ENCODE data around the gene SFXN2. TPM values are rescaled to one million over a fixed set of nuclear protein-coding genes. Genes with fewer than 3 reads are reported as not detected.
A peak's percentile ranks its signal among the peaks of the same experiment; 100 is the strongest.

Gene SFXN2
- total RNA-seq, 1 donor from 2014 or later: 9.1 TPM

GRCh38 chr10:102770792-102771191, 56.4 kb downstream of the SFXN2 start:
- Mint-ChIP-seq H3K9me3 (ENCODE audit: unreplicated experiment) (no peaks in the 10 kb centered on the region), H3K4me1 (ENCODE audit: low read depth, unreplicated experiment) (peaks cover 61% of the 10 kb centered on the region), H3K36me3 (ENCODE audit: low read depth, unreplicated experiment) (peaks cover 2% of the 10 kb centered on the region), H3K4me3 (ENCODE audit: unreplicated experiment) (peak overlapping the region; percentile 34), H3K27ac (ENCODE audit: unreplicated experiment) (peak overlapping the region; percentile 50), H3K27me3 (ENCODE audit: low read depth, unreplicated experiment) (no peaks in the 10 kb centered on the region)
- Histone ChIP-seq H3K79me2 (ENCODE audit: insufficient read depth, low read length) (peaks cover 44% of the 10 kb centered on the region), H3K9ac (ENCODE audit: low read length) (no peak overlapping the region), H3K27me3 (ENCODE audit: insufficient read depth, low read length) (no peaks in the 10 kb centered on the region), H2AFZ (ENCODE audit: low read depth, low read length) (no peak overlapping the region), H3K4me2 (ENCODE audit: low read length) (no peak overlapping the region), H3K36me3 (ENCODE audit: insufficient read depth, low read length) (no peaks in the 10 kb centered on the region), H4K20me1 (ENCODE audit: insufficient read depth, low read length) (peaks cover 32% of the 10 kb centered on the region), H3K4me1 (ENCODE audit: insufficient read depth, low read length) (peaks cover 35% of the 10 kb centered on the region), H3K4me3 (ENCODE audit: insufficient read depth, low read depth, low read length) (no peak overlapping the region), H3K27ac (ENCODE audit: low read depth, low read length) (no peak overlapping the region), H3K9me3 (ENCODE audit: insufficient read depth, low read depth, low read length) (no peaks in the 10 kb centered on the region)
- FAIRE-seq: no peak
- TF ChIP-seq EZH2 (IDR thresholded peaks at IDR 0.05; ENCODE audit: insufficient read depth, low read length): no peak
- TF ChIP-seq CTCF (IDR thresholded peaks at IDR 0.05; ENCODE audit: insufficient read depth, low read depth, low read length): no peak
- no peak for DNase-seq (ENCODE audit: low read depth)

DNA sequence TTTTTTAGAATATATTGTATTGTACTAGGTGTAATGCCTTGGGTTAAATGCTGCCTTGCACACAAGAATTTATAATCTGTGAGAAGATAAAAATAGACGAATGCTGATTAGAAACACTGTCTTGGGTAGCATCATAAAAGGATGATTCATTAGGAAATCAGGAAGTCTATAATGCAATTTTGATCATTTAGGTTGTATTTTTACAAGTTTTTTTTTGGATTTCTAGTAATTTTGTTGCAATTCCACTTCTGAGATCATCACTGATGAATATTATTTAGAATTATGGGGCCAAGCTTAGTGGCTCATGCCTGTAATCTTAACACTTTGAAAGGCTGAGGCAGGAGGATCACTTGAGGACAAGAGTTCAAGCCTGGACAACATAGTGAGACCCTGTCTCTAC, 58.9 kb downstream of the SFXN2 start:
- Histone ChIP-seq H3K27me3 (ENCODE audit: insufficient read depth, low read length) (no peaks in the 10 kb centered on the region), H2AFZ (ENCODE audit: low read depth, low read length) (no peak overlapping the region), H3K9ac (ENCODE audit: low read length) (no peak overlapping the region), H3K4me3 (ENCODE audit: insufficient read depth, low read depth, low read length) (no peak overlapping the region), H4K20me1 (ENCODE audit: insufficient read depth, low read length) (peaks cover 22% of the 10 kb centered on the region), H3K27ac (ENCODE audit: low read depth, low read length) (peak overlapping the region; percentile 43), H3K9me3 (ENCODE audit: insufficient read depth, low read depth, low read length) (no peaks in the 10 kb centered on the region), H3K4me1 (ENCODE audit: insufficient read depth, low read length) (peaks cover 53% of the 10 kb centered on the region), H3K36me3 (ENCODE audit: insufficient read depth, low read length) (no peaks in the 10 kb centered on the region), H3K4me2 (ENCODE audit: low read length) (peak overlapping the region; percentile 2), H3K79me2 (ENCODE audit: insufficient read depth, low read length) (peaks cover 51% of the 10 kb centered on the region)
- TF ChIP-seq CTCF (IDR thresholded peaks at IDR 0.05; ENCODE audit: insufficient read depth, low read depth, low read length) (no peak), EZH2 (IDR thresholded peaks at IDR 0.05; ENCODE audit: insufficient read depth, low read length) (no peak)
- H3K9me3 Mint-ChIP-seq (ENCODE audit: unreplicated experiment): no peaks in the 10 kb centered on the region
- no peak overlapping the region for H3K4me3 Mint-ChIP-seq (ENCODE audit: unreplicated experiment)
- FAIRE-seq (no peak), DNase-seq (ENCODE audit: low read depth) (no peak)
- H3K27ac Mint-ChIP-seq (ENCODE audit: unreplicated experiment): peak overlapping the region; percentile 96
- no peaks in the 10 kb centered on the region for H3K27me3 Mint-ChIP-seq (ENCODE audit: low read depth, unreplicated experiment)
- H3K4me1 Mint-ChIP-seq (ENCODE audit: low read depth, unreplicated experiment): peaks cover 53% of the 10 kb centered on the region
- peaks cover 2% of the 10 kb centered on the region for H3K36me3 Mint-ChIP-seq (ENCODE audit: low read depth, unreplicated experiment)

- DNase-seq (ENCODE audit: low read depth) (no peak), FAIRE-seq (no peak)
- H3K9ac ChIP-seq (ENCODE audit: low read length): no peak overlapping the region
- H4K20me1 ChIP-seq (ENCODE audit: insufficient read depth, low read length): peaks cover 22% of the 10 kb centered on the region
- Mint-ChIP-seq H3K36me3 (ENCODE audit: low read depth, unreplicated experiment) (peaks cover 2% of the 10 kb centered on the region), H3K4me1 (ENCODE audit: low read depth, unreplicated experiment) (peaks cover 60% of the 10 kb centered on the region), H3K4me3 (ENCODE audit: unreplicated experiment) (peak overlapping the region; percentile 52), H3K9me3 (ENCODE audit: unreplicated experiment) (no peaks in the 10 kb centered on the region), H3K27me3 (ENCODE audit: low read depth, unreplicated experiment) (no peaks in the 10 kb centered on the region), H3K27ac (ENCODE audit: unreplicated experiment) (peak overlapping the region; percentile 96)
- H3K36me3 ChIP-seq (ENCODE audit: insufficient read depth, low read length): no peaks in the 10 kb centered on the region
- H3K4me1 ChIP-seq (ENCODE audit: insufficient read depth, low read length): peaks cover 54% of the 10 kb centered on the region
- H2AFZ ChIP-seq (ENCODE audit: low read depth, low read length): no peak overlapping the region
- H3K4me3 ChIP-seq (ENCODE audit: insufficient read depth, low read depth, low read length): no peak overlapping the region
- TF ChIP-seq EZH2 (IDR thresholded peaks at IDR 0.05; ENCODE audit: insufficient read depth, low read length): no peak
- TF ChIP-seq CTCF (IDR thresholded peaks at IDR 0.05; ENCODE audit: insufficient read depth, low read depth, low read length): no peak
- H3K79me2 ChIP-seq (ENCODE audit: insufficient read depth, low read length): peaks cover 56% of the 10 kb centered on the region
- no peaks in the 10 kb centered on the region for H3K27me3 ChIP-seq (ENCODE audit: insufficient read depth, low read length)
- H3K9me3 ChIP-seq (ENCODE audit: insufficient read depth, low read depth, low read length): no peaks in the 10 kb centered on the region
- no peak overlapping the region for H3K4me2 ChIP-seq (ENCODE audit: low read length)
- peak overlapping the region; percentile 43 for H3K27ac ChIP-seq (ENCODE audit: low read depth, low read length)
Observed at GRCh38 chr10:102773986-102774385, 59.5 kb downstream of the SFXN2 start.
